Endodermal cell (in vitro differentiated cells): ENCODE measurements around the gene SPNS2. TPM values are rescaled to one million over a fixed set of nuclear protein-coding genes. Genes with fewer than 3 reads are reported as not detected.
"Not testable (repeated sequence)": the region's sequence is repeated elsewhere in the genome, so short reads cannot be mapped to it uniquely, and the experiment has no call there.

ENCODE experiments used
- DNase-seq: peaks from one replicate; pipeline ENCODE4 v3.0.0-alpha.2; 2017
- H3K27ac ChIP-seq: 2 replicates; pipeline ENCODE4 v1.5.1; 2013; ENCODE audit warnings: mild to moderate bottlenecking, low read depth, low read length, moderate library complexity
- H3K27me3 ChIP-seq: 2 replicates; pipeline ENCODE4 v1.6.1; 2013; ENCODE audit warnings: mild to moderate bottlenecking, low read length, moderate library complexity; ENCODE audit not compliant: insufficient read depth, control insufficient read depth, poor library complexity, severe bottlenecking
- H3K36me3 ChIP-seq: 2 replicates; pipeline ENCODE4 v1.7.0; 2013; ENCODE audit warnings: mild to moderate bottlenecking, low read length, moderate library complexity; ENCODE audit not compliant: control insufficient read depth, insufficient read depth
- H3K4me1 ChIP-seq: one replicate; pipeline ENCODE4 v1.7.0; 2013; ENCODE audit warnings: low read length; ENCODE audit not compliant: control insufficient read depth, insufficient read depth
- H3K4me3 ChIP-seq: 2 replicates; pipeline ENCODE4 v1.5.1; 2013; ENCODE audit warnings: mild to moderate bottlenecking, low read length, moderate library complexity
- H3K9ac ChIP-seq: 2 replicates; pipeline ENCODE4 v1.6.1; 2013; ENCODE audit warnings: mild to moderate bottlenecking, low read length, moderate library complexity; ENCODE audit not compliant: poor library complexity, severe bottlenecking; ENCODE audit errors: extremely low read depth
- H3K9me3 ChIP-seq: 2 replicates; pipeline ENCODE4 v1.6.1; 2013; ENCODE audit warnings: mild to moderate bottlenecking, low read length, moderate library complexity; ENCODE audit not compliant: control insufficient read depth
- H3K27ac Mint-ChIP-seq: 2 replicates; pipeline ENCODE4 v1.8.0; 2020; ENCODE audit warnings: mixed read lengths
- H3K27me3 Mint-ChIP-seq: 2 replicates; pipeline ENCODE4 v1.8.0; 2021; ENCODE audit warnings: mild to moderate bottlenecking, mixed read lengths; ENCODE audit not compliant: insufficient read depth
- H3K36me3 Mint-ChIP-seq: 2 replicates; pipeline ENCODE4 v1.8.0; 2020; ENCODE audit warnings: low read depth, mixed read lengths
- H3K4me1 Mint-ChIP-seq: 2 replicates; pipeline ENCODE4 v1.8.0; 2020; ENCODE audit warnings: mixed read lengths
- H3K4me3 Mint-ChIP-seq: 2 replicates; pipeline ENCODE4 v1.8.0; 2020; ENCODE audit warnings: mild to moderate bottlenecking, moderate library complexity, mixed read lengths
- H3K9me3 Mint-ChIP-seq: 2 replicates; pipeline ENCODE4 v1.8.0; 2020; ENCODE audit warnings: mild to moderate bottlenecking, mixed read lengths
- CTCF ChIP-seq: fragments of 200-600 bp; sonication (generic); conservative IDR thresholded peaks from 2 replicates; pipeline ENCODE4 v1.5.0; 2021; ENCODE audit warnings: antibody characterized with exemption, mild to moderate bottlenecking
- WGBS, 2 experiments: methylation state at CpG; one replicate each; pipeline versions ENCODE4 v1.1.5 to v1.1.7; 2013; ENCODE audit warnings: missing lambda C conversion rate in 2 of 2, mixed read lengths in 1 of 2; ENCODE audit not compliant: insufficient coverage in 1 of 2, insufficient read length in 1 of 2; 5-methylcytosine and 5-hydroxymethylcytosine counted together
- total RNA-seq, 2 donors: library from RNA; stranded (reverse); fragmentation: NEBNext Ultra II Directional in 1 of 2; extraction: Animal tissue kit (Norgen Biotek cat#: 25700) in 1 of 2; gene quantifications; 2 replicates in 1 of 2; 3 replicates in 1 of 2; pipeline ENCODE4 v1.2.1, GENCODE V29; 2021

The SPNS2 gene
- total RNA-seq, 2 donors from 2014 or later: 0.09 TPM; not detected in 1

- H3K27me3 Mint-ChIP-seq: peaks cover 17% of the 10 kb centered on the region
- H3K4me1 Mint-ChIP-seq: peaks cover 7% of the 10 kb centered on the region
- peak overlapping the region; percentile 21 for H3K27ac Mint-ChIP-seq
- peak overlapping the region; percentile 55 for H3K27ac ChIP-seq
- TF ChIP-seq CTCF: no peak
- 91% methylated on average over 8 of the region's 8 CpGs; no CpG with 5 or more reads in 1 of the 2 experiments for WGBS, 2 experiments
- H3K36me3 Mint-ChIP-seq: no peaks in the 10 kb centered on the region
- peaks cover 2% of the 10 kb centered on the region for H3K27me3 ChIP-seq
- H3K4me3 Mint-ChIP-seq: no peak overlapping the region
- peaks cover 5% of the 10 kb centered on the region for H3K9me3 Mint-ChIP-seq
- H3K9me3 ChIP-seq: no peaks in the 10 kb centered on the region
- peaks cover 9% of the 10 kb centered on the region for H3K4me1 ChIP-seq
- H3K9ac ChIP-seq: no peak overlapping the region
- no peaks in the 10 kb centered on the region for H3K36me3 ChIP-seq
- H3K4me3 ChIP-seq: no peak overlapping the region
- DNase-seq: no peak
These were observed 78.8 kb downstream of the SPNS2 start for GRCh38 chr17:4577386-4577993.

GRCh38 chr17:4578349-4578748 lies 79.7 kb downstream of the SPNS2 start:
- not testable (repeated sequence) for H3K4me3 ChIP-seq, H3K9ac ChIP-seq, H3K27ac Mint-ChIP-seq, DNase-seq, H3K4me3 Mint-ChIP-seq, H3K27ac ChIP-seq, H3K9me3 Mint-ChIP-seq, H3K4me1 Mint-ChIP-seq, H3K9me3 ChIP-seq, H3K4me1 ChIP-seq, H3K36me3 ChIP-seq, H3K36me3 Mint-ChIP-seq
- WGBS, 2 experiments: 99 to 100% methylated on average over 2 to 18 of the region's 24 CpGs
- H3K27me3 Mint-ChIP-seq: peaks cover 26% of the 10 kb centered on the region
- H3K27me3 ChIP-seq: peaks cover 10% of the 10 kb centered on the region

- Histone ChIP-seq H3K9me3 (no peaks in the 10 kb centered on the region), H3K27me3 (peaks cover 23% of the 10 kb centered on the region), H3K27ac (no peak overlapping the region), H3K4me1 (peaks cover 9% of the 10 kb centered on the region), H3K9ac (no peak overlapping the region), H3K36me3 (no peaks in the 10 kb centered on the region), H3K4me3 (no peak overlapping the region)
- 90 to 96% methylated on average over 5 to 11 of the region's 11 CpGs for WGBS, 2 experiments
- no peak for TF ChIP-seq CTCF
- no peaks in the 10 kb centered on the region for H3K36me3 Mint-ChIP-seq
- peaks cover 7% of the 10 kb centered on the region for H3K4me1 Mint-ChIP-seq
- H3K27me3 Mint-ChIP-seq: peaks cover 33% of the 10 kb centered on the region
- H3K4me3 Mint-ChIP-seq: no peak overlapping the region
- peaks cover 5% of the 10 kb centered on the region for H3K9me3 Mint-ChIP-seq
- no peak for DNase-seq
- H3K27ac Mint-ChIP-seq: no peak overlapping the region
These were observed 81.0 kb downstream of the SPNS2 start for GRCh38 chr17:4579678-4580077.

GRCh38 chr17:4580291-4580690 lies 81.6 kb downstream of the SPNS2 start:
- TF ChIP-seq CTCF: no peak
- H3K4me3 Mint-ChIP-seq: no peak overlapping the region
- no peaks in the 10 kb centered on the region for H3K36me3 Mint-ChIP-seq
- peaks cover 10% of the 10 kb centered on the region for H3K4me1 Mint-ChIP-seq
- peaks cover 37% of the 10 kb centered on the region for H3K27me3 Mint-ChIP-seq
- Histone ChIP-seq H3K36me3 (no peaks in the 10 kb centered on the region), H3K27me3 (peaks cover 30% of the 10 kb centered on the region), H3K4me1 (peaks cover 9% of the 10 kb centered on the region), H3K27ac (no peak overlapping the region), H3K9me3 (no peaks in the 10 kb centered on the region), H3K9ac (no peak overlapping the region), H3K4me3 (no peak overlapping the region)
- H3K9me3 Mint-ChIP-seq: peaks cover 5% of the 10 kb centered on the region
- DNase-seq: no peak
- no peak overlapping the region for H3K27ac Mint-ChIP-seq
- WGBS, 2 experiments: 85 to 95% methylated on average over 3 to 7 of the region's 7 CpGs
